Effector memory CD4-positive, alpha-beta T cell (primary cell): Measurements from ENCODE around the gene MYO1F.
"Not testable (repeated sequence)": the region's sequence is repeated elsewhere in the genome, so short reads cannot be mapped to it uniquely, and the experiment has no call there.

ENCODE experiments used
- DNase-seq, 3 donors: peaks; one replicate each; pipeline ENCODE4 v3.0.0-alpha.2; 2020
- H3K27ac ChIP-seq: 2 replicates; pipeline ENCODE4 v1.7.0; 2013; ENCODE audit warnings: mild to moderate bottlenecking, low read length, moderate library complexity; ENCODE audit not compliant: insufficient read depth, poor library complexity, severe bottlenecking
- H3K27me3 ChIP-seq: replicated peaks from 2 replicates; pipeline ENCODE4 v1.7.0; 2013; ENCODE audit warnings: mild to moderate bottlenecking, low read length; ENCODE audit not compliant: insufficient read depth, control insufficient read depth, poor library complexity, severe bottlenecking
- H3K36me3 ChIP-seq: 2 replicates; pipeline ENCODE4 v1.7.0; 2013; ENCODE audit warnings: mild to moderate bottlenecking, low read length, moderate library complexity; ENCODE audit not compliant: control insufficient read depth, insufficient read depth
- H3K4me1 ChIP-seq: 2 replicates; pipeline ENCODE4 v1.7.0; 2013; ENCODE audit warnings: low read length, mild to moderate bottlenecking; ENCODE audit not compliant: control insufficient read depth, insufficient read depth, poor library complexity, severe bottlenecking
- H3K4me3 ChIP-seq: 2 replicates; pipeline ENCODE4 v1.7.0; 2013; ENCODE audit warnings: low read length, low read depth, mild to moderate bottlenecking; ENCODE audit not compliant: insufficient read depth, poor library complexity, severe bottlenecking
- H3K9me3 ChIP-seq: 2 replicates; pipeline ENCODE4 v1.7.0; 2013; ENCODE audit warnings: mild to moderate bottlenecking, low read length, moderate library complexity; ENCODE audit not compliant: control insufficient read depth

The MYO1F gene

GRCh38 chr19:8569066-8569771, 8.0 kb downstream of the MYO1F start:
- peak overlapping the region; percentile 24 for H3K4me3 ChIP-seq
- H3K4me1 ChIP-seq: peaks cover 64% of the 10 kb centered on the region
- no peaks in the 10 kb centered on the region for H3K36me3 ChIP-seq
- no peaks in the 10 kb centered on the region for H3K9me3 ChIP-seq
- no peaks in the 10 kb centered on the region for H3K27me3 ChIP-seq
- peak overlapping the region; percentile 61 for H3K27ac ChIP-seq
- DNase-seq: peak; percentile 63 to 70 (median 68)

GRCh38 chr19:8567522-8568172, 9.6 kb downstream of the MYO1F start:
- peaks cover 55% of the 10 kb centered on the region for H3K4me1 ChIP-seq
- no peak overlapping the region for H3K27ac ChIP-seq
- no peaks in the 10 kb centered on the region for H3K36me3 ChIP-seq
- no peaks in the 10 kb centered on the region for H3K9me3 ChIP-seq
- H3K27me3 ChIP-seq: no peaks in the 10 kb centered on the region
- no peak for DNase-seq
- H3K4me3 ChIP-seq: no peak overlapping the region

DNA sequence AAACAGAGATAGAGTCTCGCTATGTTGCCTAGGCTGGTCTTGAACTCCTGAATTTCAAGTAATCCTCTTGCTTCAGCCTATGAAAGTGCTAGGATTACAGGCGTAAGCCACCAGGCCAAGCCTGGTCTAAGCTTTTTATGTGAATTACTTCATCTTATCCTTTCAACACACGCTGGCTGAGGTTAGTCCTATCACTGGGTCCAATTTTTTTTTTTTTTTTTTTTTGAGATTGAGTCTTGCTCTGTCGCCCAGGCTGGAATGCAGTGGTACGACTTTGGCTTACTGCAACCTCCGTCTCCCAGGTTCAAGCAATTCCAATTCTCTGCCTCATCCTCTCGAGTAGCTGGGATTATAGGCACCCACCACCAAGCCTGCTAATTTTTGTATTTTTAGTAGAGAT, 10.4 kb downstream of the MYO1F start:
- Histone ChIP-seq H3K9me3 (no peaks in the 10 kb centered on the region), H3K27ac (no peak overlapping the region), H3K4me1 (peaks cover 47% of the 10 kb centered on the region), H3K4me3 (no peak overlapping the region), H3K27me3 (no peaks in the 10 kb centered on the region), H3K36me3 (no peaks in the 10 kb centered on the region)
- DNase-seq: no peak

DNA sequence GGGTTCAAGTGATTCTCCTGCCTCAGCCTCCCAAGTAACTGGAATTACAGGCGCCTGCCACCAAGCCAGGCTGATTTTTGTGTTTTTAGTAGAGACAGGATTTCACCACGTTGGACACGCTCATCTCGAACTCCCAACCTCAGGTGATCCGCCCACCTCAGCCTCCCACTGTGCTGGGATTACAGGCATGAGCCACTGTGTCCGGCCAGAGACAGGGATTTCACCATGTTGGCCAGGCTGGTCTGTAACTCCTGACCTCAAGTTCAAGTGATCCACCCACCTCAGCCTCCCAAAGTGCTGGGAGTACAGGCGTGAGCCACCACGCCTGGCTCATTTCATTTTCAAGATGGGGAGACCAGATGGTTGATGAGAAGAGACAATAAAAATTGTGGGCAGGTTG, 12.4 kb downstream of the MYO1F start:
- H3K27me3 ChIP-seq, H3K4me3 ChIP-seq, DNase-seq, H3K36me3 ChIP-seq, H3K9me3 ChIP-seq: not testable (repeated sequence)
- peaks cover 34% of the 10 kb centered on the region for H3K4me1 ChIP-seq
- peak overlapping the region; percentile 25 for H3K27ac ChIP-seq

GRCh38 chr19:8561075-8561764, 16.0 kb downstream of the MYO1F start:
- no peak overlapping the region for H3K27ac ChIP-seq
- H3K4me1 ChIP-seq: peaks cover 15% of the 10 kb centered on the region
- no peak overlapping the region for H3K4me3 ChIP-seq

DNA sequence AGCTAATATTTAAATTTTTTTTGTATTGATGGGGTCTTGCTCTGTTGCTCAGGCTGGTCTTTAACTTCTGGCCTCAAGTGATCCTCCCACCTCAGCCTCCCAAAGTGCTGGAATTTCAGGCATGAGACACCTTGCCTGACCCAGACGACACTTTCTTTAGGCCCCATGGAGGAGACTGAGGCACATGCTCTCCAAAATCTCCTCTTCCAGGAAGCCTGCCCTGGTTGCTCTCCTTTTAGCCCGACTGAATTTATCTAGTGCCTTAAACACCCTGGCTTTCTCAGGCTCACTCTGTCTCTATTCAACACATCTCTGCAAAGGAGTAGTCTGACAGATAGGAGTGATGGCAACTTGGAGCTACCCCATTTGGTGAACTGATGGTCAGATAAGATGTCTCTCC, 18.9 kb downstream of the MYO1F start:
- Histone ChIP-seq H3K36me3 (peaks cover 29% of the 10 kb centered on the region), H3K27me3 (no peaks in the 10 kb centered on the region), H3K9me3 (no peaks in the 10 kb centered on the region), H3K27ac (peak overlapping the region; percentile 42), H3K4me3 (no peak overlapping the region), H3K4me1 (peaks cover 10% of the 10 kb centered on the region)
- DNase-seq: no peak

More at GRCh38 chr19:8561075-8561764, 16.0 kb downstream of the MYO1F start:
- Histone ChIP-seq H3K9me3 (no peaks in the 10 kb centered on the region), H3K36me3 (peaks cover 8% of the 10 kb centered on the region), H3K27me3 (no peaks in the 10 kb centered on the region)
- DNase-seq: no peak

DNA sequence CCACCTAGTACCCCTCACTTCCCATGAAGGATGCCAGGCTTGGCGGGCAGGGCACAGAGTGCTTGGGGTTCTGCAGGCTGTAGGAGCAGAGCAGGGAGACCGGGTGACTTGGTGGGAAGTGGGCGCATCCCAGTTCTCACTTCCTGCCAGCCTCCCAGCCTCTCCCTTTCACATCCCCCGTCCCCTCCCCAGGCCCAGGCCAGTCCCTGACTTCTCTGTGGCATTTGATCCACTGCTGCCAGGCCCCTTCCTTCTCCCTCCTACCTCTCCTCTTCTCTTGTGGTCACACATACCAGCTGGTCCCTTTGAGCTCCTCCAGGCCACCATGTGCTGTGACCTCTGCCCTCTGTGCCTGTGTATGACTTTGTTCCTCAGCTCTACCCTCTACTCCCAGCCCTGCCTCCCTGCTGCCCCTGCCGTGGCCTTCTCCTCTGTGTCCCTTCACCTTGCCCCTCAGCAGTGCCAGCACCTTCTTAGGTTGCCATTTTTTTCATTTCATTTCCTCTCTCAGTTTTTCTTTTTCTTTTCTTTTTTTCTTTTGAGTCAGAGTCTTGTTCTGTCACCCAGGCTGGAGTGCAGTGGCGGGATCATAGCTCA, 19.5 kb downstream of the MYO1F start:
- Histone ChIP-seq H3K27ac (peak overlapping the region; percentile 42), H3K27me3 (no peaks in the 10 kb centered on the region), H3K4me1 (peaks cover 10% of the 10 kb centered on the region), H3K36me3 (peaks cover 35% of the 10 kb centered on the region), H3K9me3 (no peaks in the 10 kb centered on the region), H3K4me3 (no peak overlapping the region)
- no peak for DNase-seq

- not testable (repeated sequence) for H3K4me1 ChIP-seq
- peaks cover 56% of the 10 kb centered on the region for H3K36me3 ChIP-seq
These were observed 23.5 kb downstream of the MYO1F start for GRCh38 chr19:8553729-8554128.

GRCh38 chr19:8552810-8553209, 24.4 kb downstream of the MYO1F start:
- no peak for DNase-seq
- no peaks in the 10 kb centered on the region for H3K27me3 ChIP-seq
- peaks cover 4% of the 10 kb centered on the region for H3K4me1 ChIP-seq
- no peak overlapping the region for H3K4me3 ChIP-seq
- no peaks in the 10 kb centered on the region for H3K9me3 ChIP-seq
- peaks cover 55% of the 10 kb centered on the region for H3K36me3 ChIP-seq
- no peak overlapping the region for H3K27ac ChIP-seq

More at GRCh38 chr19:8553729-8554128, 23.5 kb downstream of the MYO1F start:
- H3K27ac ChIP-seq, H3K27me3 ChIP-seq, H3K4me3 ChIP-seq, DNase-seq, H3K9me3 ChIP-seq: not testable (repeated sequence)
